H1 (cell line): Measurements from ENCODE around the gene PUS7L. TPM values are rescaled to one million over a fixed set of nuclear protein-coding genes. Genes with fewer than 3 reads are reported as not detected.

Source experiments
- CTCF ChIA-PET: fragments of 300-600 bp; sonication (Branson Sonifier 250); formaldehyde crosslinking; loops from one replicate; lab custom pipeline; 2021; ENCODE audit not compliant: partially characterized antibody; lab: Charles Lee
- POLR2A ChIA-PET: fragments of 300-600 bp; sonication (Branson Sonifier 250); formaldehyde crosslinking; loops from one replicate; lab custom pipeline; 2021; ENCODE audit warnings: inconsistent platforms; ENCODE audit not compliant: partially characterized antibody; lab: Charles Lee
- DNase-seq, 2 experiments: peaks; one replicate each; pipeline versions ENCODE4 v3.0.0 to v3.0.0-alpha.2; 2010 to 2022; ENCODE audit warnings: low spot score in 2 of 2, low read depth in 1 of 2, mixed read lengths in 1 of 2
- FAIRE-seq: peaks from 2 replicates; lab custom pipeline; 2011; peaks lifted over from hg19 to GRCh38; lab: Jason Lieb, UNC
- H2AFZ ChIP-seq: 2 replicates; pipeline ENCODE4 v1.8.1; 2012; ENCODE audit warnings: low read length, inconsistent platforms
- H2AK5ac ChIP-seq: 2 replicates; pipeline ENCODE4 v1.6.1; 2013; ENCODE audit warnings: low read depth, low read length
- H2BK120ac ChIP-seq: replicated peaks from 2 replicates; pipeline ENCODE3; 2013; ENCODE audit warnings: low read depth, low read length, inconsistent platforms
- H2BK12ac ChIP-seq: 2 replicates; pipeline ENCODE4 v1.6.1; 2013; ENCODE audit warnings: low read depth, low read length
- H2BK15ac ChIP-seq: 2 replicates; pipeline ENCODE4 v1.6.1; 2013; ENCODE audit warnings: low read length
- H2BK20ac ChIP-seq: 2 replicates; pipeline ENCODE4 v1.6.1; 2013; ENCODE audit warnings: low read length
- H2BK5ac ChIP-seq: 2 replicates; pipeline ENCODE4 v1.6.1; 2013; ENCODE audit warnings: low read depth, low read length
- H3K14ac ChIP-seq: 2 replicates; pipeline ENCODE4 v1.6.1; 2013; ENCODE audit warnings: inconsistent platforms; ENCODE audit not compliant: insufficient read length
- H3K18ac ChIP-seq: 2 replicates; pipeline ENCODE4 v1.6.1; 2013; ENCODE audit warnings: low read length; ENCODE audit errors: extremely low read depth
- H3K23ac ChIP-seq: 2 replicates; pipeline ENCODE4 v1.6.1; 2013; ENCODE audit warnings: inconsistent platforms; ENCODE audit not compliant: insufficient read length
- H3K23me2 ChIP-seq: 2 replicates; pipeline ENCODE4 v1.6.1; 2013; ENCODE audit warnings: low read depth, low read length
- H3K27ac ChIP-seq: 2 replicates; pipeline ENCODE4 v1.6.1; 2011; ENCODE audit warnings: low read depth, low read length, inconsistent platforms
- H3K27me3 ChIP-seq, 4 experiments: replicated peaks in 1 of 4; 1 replicate in 1 of 4; 2 replicates in 3 of 4; pipeline versions ENCODE4 v1.6.1 to v1.8.1; 2011 to 2013; ENCODE audit warnings: low read length in 3 of 4, mild to moderate bottlenecking in 3 of 4, inconsistent platforms in 2 of 4, mixed read lengths in 2 of 4, moderate library complexity in 1 of 4; ENCODE audit not compliant: control insufficient read depth in 3 of 4, insufficient read depth in 3 of 4; ENCODE audit errors: extremely low read depth in 1 of 4
- H3K36me3 ChIP-seq, 4 experiments: 2 replicates each; pipeline versions ENCODE4 v1.6.1 to v1.8.1; 2011 to 2013; ENCODE audit warnings: mild to moderate bottlenecking in 4 of 4, low read length in 3 of 4, moderate library complexity in 2 of 4, control low read depth in 1 of 4, inconsistent platforms in 1 of 4; ENCODE audit not compliant: insufficient read depth in 4 of 4, control insufficient read depth in 2 of 4
- H3K4ac ChIP-seq: replicated peaks from 2 replicates; pipeline ENCODE3; 2013; ENCODE audit warnings: low read length, low read depth, mixed read lengths, inconsistent platforms; ENCODE audit not compliant: insufficient read length
- H3K4me1 ChIP-seq, 4 experiments: replicated peaks in 1 of 4; 1 replicate in 1 of 4; 2 replicates in 3 of 4; pipeline versions ENCODE4 v1.6.1 to v1.8.1; 2011 to 2013; ENCODE audit warnings: low read length in 3 of 4, inconsistent platforms in 2 of 4, mixed read lengths in 1 of 4; ENCODE audit not compliant: insufficient read depth in 4 of 4, control insufficient read depth in 3 of 4
- H3K4me2 ChIP-seq, 2 experiments: 2 replicates each; pipeline versions ENCODE4 v1.6.1 to v1.8.1; 2011 to 2013; ENCODE audit warnings: low read depth in 2 of 2, low read length in 2 of 2, control low read depth in 1 of 2, inconsistent platforms in 1 of 2, mild to moderate bottlenecking in 1 of 2; ENCODE audit not compliant: insufficient read depth in 1 of 2
- H3K4me3 ChIP-seq, 4 experiments: fragments of 200-600, 300-600 bp in 1 of 4; sonication (generic), shearing (Covaris generic), sonication (Bioruptor Twin) in 1 of 4; 2 replicates each; pipeline versions ENCODE4 v1.5.1 to v1.8.1; 2011 to 2016; ENCODE audit warnings: low read length in 4 of 4, low read depth in 3 of 4, control low read depth in 2 of 4, inconsistent platforms in 2 of 4, mild to moderate bottlenecking in 2 of 4, mixed read lengths in 1 of 4, moderate library complexity in 1 of 4; ENCODE audit not compliant: insufficient read depth in 2 of 4; ENCODE audit errors: extremely low read depth in 1 of 4
- H3K56ac ChIP-seq: replicated peaks from 2 replicates; pipeline ENCODE3; 2013; ENCODE audit warnings: low read depth, mild to moderate bottlenecking, mixed read lengths, low read length, inconsistent platforms; ENCODE audit not compliant: insufficient read length
- H3K79me1 ChIP-seq: 2 replicates; pipeline ENCODE4 v1.6.1; 2013; ENCODE audit warnings: low read depth, low read length, control low read depth
- H3K79me2 ChIP-seq, 2 experiments: 2 replicates each; pipeline versions ENCODE4 v1.6.1 to v1.8.1; 2012 to 2013; ENCODE audit warnings: low read length in 2 of 2, mild to moderate bottlenecking in 2 of 2, inconsistent platforms in 1 of 2; ENCODE audit not compliant: insufficient read depth in 2 of 2, control insufficient read depth in 1 of 2
- H3K9ac ChIP-seq, 4 experiments: replicated peaks in 1 of 4; 1 replicate in 1 of 4; 2 replicates in 3 of 4; pipeline versions ENCODE4 v1.6.1 to v1.8.1; 2011 to 2013; ENCODE audit warnings: low read depth in 3 of 4, low read length in 3 of 4, control low read depth in 2 of 4, mild to moderate bottlenecking in 2 of 4, moderate library complexity in 2 of 4, inconsistent platforms in 1 of 4; ENCODE audit errors: extremely low read depth in 1 of 4
- H3K9me3 ChIP-seq, 2 experiments: 2 replicates each; pipeline versions ENCODE4 v1.6.1 to v1.8.1; 2012 to 2013; ENCODE audit warnings: mild to moderate bottlenecking in 2 of 2, moderate library complexity in 2 of 2, control low read depth in 1 of 2, inconsistent platforms in 1 of 2, low read depth in 1 of 2, low read length in 1 of 2, mixed read lengths in 1 of 2; ENCODE audit not compliant: insufficient read depth in 2 of 2
- H4K20me1 ChIP-seq, 2 experiments: replicated peaks in 1 of 2; 2 replicates each; pipeline versions ENCODE3 to v1.8.1; 2011 to 2013; ENCODE audit warnings: inconsistent platforms in 2 of 2, low read length in 2 of 2, mild to moderate bottlenecking in 1 of 2; ENCODE audit not compliant: insufficient read depth in 2 of 2, control insufficient read depth in 1 of 2
- H4K5ac ChIP-seq: 2 replicates; pipeline ENCODE4 v1.6.1; 2013; ENCODE audit warnings: low read length, low read depth, mixed read lengths, inconsistent platforms; ENCODE audit not compliant: insufficient read length
- H4K8ac ChIP-seq: 2 replicates; pipeline ENCODE4 v1.8.0; 2013; ENCODE audit warnings: mild to moderate bottlenecking, moderate library complexity, low read length, inconsistent platforms; ENCODE audit not compliant: insufficient read depth; ENCODE audit errors: extremely low read depth
- H4K91ac ChIP-seq: replicated peaks from 2 replicates; pipeline ENCODE3; 2013; ENCODE audit warnings: low read length, mixed read lengths, inconsistent platforms; ENCODE audit not compliant: insufficient read length
- BRCA1 ChIP-seq: IDR thresholded peaks from 2 replicates; pipeline ENCODE4 v1.6.1; 2012; ENCODE audit warnings: low read depth, low read length, improper control_type of control experiment
- SIX5 ChIP-seq: IDR thresholded peaks from 2 replicates; pipeline ENCODE4 v1.6.1; 2011; ENCODE audit warnings: mild to moderate bottlenecking, low read depth, low read length
- SRF ChIP-seq: IDR thresholded peaks from 2 replicates; pipeline ENCODE4 v1.6.1; 2011; ENCODE audit warnings: mild to moderate bottlenecking, low read depth, low read length, moderate library complexity
- polyA plus RNA-seq, 7 experiments: library from polyadenylated mRNA; depleted of rRNA in 3 of 7; stranded (reverse) in 5 of 7; unstranded in 2 of 7; fragments of >200 nt in 5 of 7; fragments of 200-250 nt in 2 of 7; gene quantifications; 1 replicate in 5 of 7; 2 replicates in 1 of 7; 4 replicates in 1 of 7; pipeline versions ENCODE4 v1.2.1 to v1.2.3, GENCODE V29; 2011 to 2013; ENCODE audit warnings: missing spikeins in 2 of 7, mixed read lengths in 2 of 7
- total RNA-seq: library from RNA; stranded (reverse); fragmentation: NEBNext Ultra II Directional; extraction: Animal tissue kit (Norgen Biotek cat#: 25700); gene quantifications from 2 replicates; pipeline ENCODE4 v1.2.1, GENCODE V29; 2021

Gene PUS7L
- total and polyA plus RNA-seq, 2 of the 8 experiments (the other 6 are each of a cell fraction or from before 2014, with no cell fraction given), result 3.6 to 26.8 TPM

DNA sequence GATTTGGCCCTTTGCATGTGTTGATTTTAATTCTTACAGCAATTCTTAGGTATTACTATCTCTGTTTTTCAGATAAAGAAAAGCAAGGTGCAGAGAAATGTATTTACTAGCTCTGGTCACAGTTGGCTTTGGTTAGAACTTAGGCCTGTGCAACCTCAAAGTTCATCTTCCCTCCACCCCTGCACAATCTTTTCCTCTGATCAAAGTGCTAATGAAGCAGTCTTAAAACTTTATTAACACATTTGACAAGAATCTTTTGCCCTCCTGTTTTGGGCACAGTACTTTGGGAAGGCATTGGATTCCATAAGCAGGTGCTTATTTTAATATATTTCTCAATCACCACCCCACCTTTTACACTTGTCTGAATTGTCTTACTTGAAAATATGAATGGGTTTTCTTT, 2.9 kb upstream of the PUS7L start:
- no peak overlapping the region for H2AK5ac ChIP-seq
- DNase-seq (no peak), FAIRE-seq (no peak)
- POLR2A ChIA-PET, result interaction anchor here (0.7 kb wide), 1 partner anchor 49 kb away, joined by 3 read pairs; no protein-coding TSS in a partner anchor
- no peak overlapping the region for H2AFZ ChIP-seq
- TF ChIP-seq SRF (no peak), BRCA1 (no peak), SIX5 (no peak)
- no peak overlapping the region for H3K23ac ChIP-seq
- H4K8ac ChIP-seq, result no peak overlapping the region
- H4K5ac ChIP-seq, result no peak overlapping the region
- CTCF ChIA-PET, result interaction anchor here (1.2 to 3.1 kb wide), 3 partner anchors 10 to 23 kb away, joined by 3 to 15 read pairs (median 4); no protein-coding TSS in a partner anchor
- no peak overlapping the region for H2BK12ac ChIP-seq
- no peak overlapping the region for H2BK5ac ChIP-seq
- no peaks in the 10 kb centered on the region for H3K36me3 ChIP-seq
- H4K91ac ChIP-seq, result no peak overlapping the region
- H3K56ac ChIP-seq, result no peak overlapping the region
- H3K18ac ChIP-seq, result no peak overlapping the region
- H2BK120ac ChIP-seq, result no peak overlapping the region
- H3K4me2 ChIP-seq, result no peak overlapping the region
- no peak overlapping the region for H3K9ac ChIP-seq
- H3K27me3 ChIP-seq, result no peaks in the 10 kb centered on the region
- no peak overlapping the region for H3K4me3 ChIP-seq
- H3K14ac ChIP-seq, result no peak overlapping the region
- H3K23me2 ChIP-seq, result no peaks in the 10 kb centered on the region; the same call in 1 of the 2 replicates
- no peak overlapping the region for H2BK20ac ChIP-seq
- H3K4ac ChIP-seq, result no peak overlapping the region
- H3K79me2 ChIP-seq, result peaks cover 0 to 8% of the 10 kb centered on the region in 2 experiments; a peak in 1 of 4 replicates
- no peaks in the 10 kb centered on the region for H3K79me1 ChIP-seq
- no peak overlapping the region for H3K27ac ChIP-seq
- H4K20me1 ChIP-seq, result no peaks in the 10 kb centered on the region
- H3K4me1 ChIP-seq, result peaks cover 0 to 15% (median 6%) of the 10 kb centered on the region in 4 experiments; a peak in 5 of 7 replicates
- H2BK15ac ChIP-seq, result no peak overlapping the region
- H3K9me3 ChIP-seq, result no peaks in the 10 kb centered on the region
